ENCODE results near the gene ACHE. TPM values are rescaled to one million over a fixed set of nuclear protein-coding genes. Genes with fewer than 3 reads are reported as not detected.

The ACHE gene
- polyA plus RNA-seq, 2 of the 4 experiments (the other 2 are of a cell fraction), result 0.17 to 0.62 TPM

- H3K27ac ChIP-seq, result peak overlapping the region in 1 of 2 experiments; percentile 24; a peak in 1 of 6 replicates
- 93% methylated on average over 9 of the region's 9 CpGs for WGBS (ENCODE audit: missing lambda C conversion rate)
Measured at GRCh38 chr7:100882201-100882600, 13.5 kb downstream of the ACHE start.

GRCh38 chr7:100881136-100881535, 14.6 kb downstream of the ACHE start:
- Histone ChIP-seq H3K4me3 (no peak overlapping the region), H3K4me1 (peaks cover 7% of the 10 kb centered on the region), H3K9me3 (no peaks in the 10 kb centered on the region), H3K4me2 (no peak overlapping the region), H3K27ac (no peak overlapping the region)
- ChIA-PET CTCF (interaction anchor here (0.8 kb wide), 1 partner anchor 175 kb away, joined by 3 read pairs; the partner anchor contains the start of gene POP7), POLR2A (interaction anchor here (0.6 kb wide), 1 partner anchor 243 kb away, joined by 5 read pairs; no protein-coding TSS in a partner anchor)
- DNase-seq (ENCODE audit: low read depth in 1 of 2, low spot score in 1 of 2) (no peak), FAIRE-seq (no peak), ATAC-seq (no peak)
- WGBS (ENCODE audit: missing lambda C conversion rate), result 97% methylated on average over 20 of the region's 20 CpGs
- TF ChIP-seq SREBF2 (IDR thresholded peaks at IDR 0.05), result no peak
- no peak for TF ChIP-seq PBX3 (IDR thresholded peaks at IDR 0.05)
- no peak for TF ChIP-seq E2F6 (IDR thresholded peaks at IDR 0.05; ENCODE audit: borderline replicate concordance, low read depth)
- TF ChIP-seq ESRRA (IDR thresholded peaks at IDR 0.05; ENCODE audit: borderline replicate concordance, low read length), result no peak
- no peak for TF ChIP-seq BHLHE40 (IDR thresholded peaks at IDR 0.05; ENCODE audit: low read depth, low read length)
- TF ChIP-seq NPAS2 (CRISPR knock-in tag; IDR thresholded peaks at IDR 0.05; ENCODE audit: borderline replicate concordance), result no peak
- TF ChIP-seq FOSB (CRISPR knock-in tag; IDR thresholded peaks at IDR 0.05), result no peak
- TF ChIP-seq HMGXB4 (CRISPR knock-in tag; IDR thresholded peaks at IDR 0.05; ENCODE audit: borderline replicate concordance), result no peak
- TF ChIP-seq RARB (CRISPR knock-in tag; IDR thresholded peaks at IDR 0.05), result no peak
- no peak for TF ChIP-seq GATA3 (IDR thresholded peaks at IDR 0.05; ENCODE audit: borderline replicate concordance)

More at GRCh38 chr7:100882201-100882600, 13.5 kb downstream of the ACHE start:
- FAIRE-seq (no peak), ATAC-seq (no peak), DNase-seq (ENCODE audit: low read depth in 1 of 2, low spot score in 1 of 2) (no peak)
- Histone ChIP-seq H3K9me3 (no peaks in the 10 kb centered on the region), H3K4me2 (no peak overlapping the region), H3K4me3 (no peak overlapping the region), H3K4me1 (no peaks in the 10 kb centered on the region; the same call in 2 of the 3 replicates)
- TF ChIP-seq HMGXB4 (CRISPR knock-in tag; IDR thresholded peaks at IDR 0.05; ENCODE audit: borderline replicate concordance), result no peak
- no peak for TF ChIP-seq RAD21 (conservative IDR thresholded peaks at IDR 0.05 in 1 of 2, IDR thresholded peaks at IDR 0.05 in 1 of 2)
- no peak for TF ChIP-seq FOSL2 (IDR thresholded peaks at IDR 0.05)
- TF ChIP-seq FOSL2 (CRISPR knock-in tag; IDR thresholded peaks at IDR 0.05), result no peak
- TF ChIP-seq SMC3 (IDR thresholded peaks at IDR 0.05), result no peak
- no peak for TF ChIP-seq MAZ (IDR thresholded peaks at IDR 0.05; ENCODE audit: borderline replicate concordance, low read depth, low read length)
- no peak for TF ChIP-seq MAX (IDR thresholded peaks at IDR 0.05)
- no peak for TF ChIP-seq JUN (IDR thresholded peaks at IDR 0.05)
- TF ChIP-seq GATA3 (IDR thresholded peaks at IDR 0.05; ENCODE audit: borderline replicate concordance), result no peak
- TF ChIP-seq REST (IDR thresholded peaks at IDR 0.05), result no peak
- no peak for TF ChIP-seq ZFP36 (IDR thresholded peaks at IDR 0.05; ENCODE audit: borderline replicate concordance, partially characterized antibody)
- no peak for TF ChIP-seq HOXB13 (CRISPR knock-in tag; IDR thresholded peaks at IDR 0.05; ENCODE audit: low read depth)
- TF ChIP-seq POLR2AphosphoS2 (conservative IDR thresholded peaks at IDR 0.05; ENCODE audit: low read length), result no peak
- TF ChIP-seq USF2 (IDR thresholded peaks at IDR 0.05), result no peak
- no peak for TF ChIP-seq EHMT2 (IDR thresholded peaks at IDR 0.05; ENCODE audit: low read depth)
- no peak for TF ChIP-seq ESRRA (IDR thresholded peaks at IDR 0.05; ENCODE audit: borderline replicate concordance, low read length)
- CTCF ChIA-PET, result interaction anchor here (0.9 to 1.5 kb wide), 2 partner anchors 12 to 162 kb away, joined by 3 to 4 read pairs; partner anchors contain the start of gene EPO
- POLR2A ChIA-PET, result no interaction called here
